ENCODE measurements around the gene MCIDAS.
A peak's percentile ranks its signal among the peaks of the same experiment; 100 is the strongest.

The MCIDAS gene

DNA sequence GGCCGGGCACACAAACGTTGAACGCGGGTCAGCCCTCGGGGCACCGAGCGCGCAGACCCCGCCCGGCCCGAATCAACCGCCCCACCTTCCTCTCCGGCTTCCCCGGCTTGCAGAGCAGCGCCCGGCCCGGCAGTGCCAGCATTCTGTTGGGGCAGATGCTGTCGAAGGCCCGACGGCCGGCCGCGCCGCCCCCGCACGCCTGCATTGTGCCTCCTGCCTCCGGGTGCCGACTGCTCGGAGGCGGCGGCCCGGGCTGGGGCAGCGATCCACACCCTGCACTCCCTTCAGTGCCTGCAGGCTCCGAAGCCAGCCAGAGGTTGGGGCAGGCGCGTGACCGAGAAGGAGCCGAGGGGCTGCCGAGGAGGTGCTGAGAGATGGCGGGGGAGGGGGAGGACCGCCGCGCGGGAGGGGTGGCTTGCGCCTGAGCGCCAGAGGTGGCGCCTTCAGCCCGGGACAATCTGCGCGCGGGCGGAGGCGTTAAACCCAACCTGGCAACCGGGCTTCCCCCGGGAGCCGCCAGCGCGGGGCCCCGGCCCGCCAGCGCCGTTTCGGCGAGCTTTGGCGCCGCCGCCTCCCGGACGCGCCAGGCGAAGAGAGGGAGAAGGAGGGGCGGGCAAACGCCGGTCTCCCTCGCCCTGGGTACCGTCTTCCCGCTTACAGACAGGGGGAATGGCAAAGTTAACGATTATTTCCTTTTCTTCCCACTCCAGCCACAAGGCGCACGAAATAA, at the start of gene MCIDAS:
TSS of gene MCIDAS (minus strand) at position 382 of the 730 bp plus-strand sequence. CDS start at position 205, 177 bp downstream.
- Histone ChIP-seq H4K20me1 (ENCODE audit: insufficient read depth, low read length) (0 out of 2 replicates have a peak, but pooled peaks cover 2% of the 10 kb centered on the region), H3K27me3 (ENCODE audit: insufficient read depth, low read length, poor library complexity) (peaks cover 44% of the 10 kb centered on the region), H3K4me1 (ENCODE audit: insufficient read depth, low read length) (peaks cover 6% of the 10 kb centered on the region; the same call in 1 of the 2 replicates), H3K9ac (ENCODE audit: low read depth, low read length) (no peak within 1 kb of the TSS), H3K4me2 (ENCODE audit: insufficient read depth, low read length) (peak within 1 kb of the TSS; percentile 43), H3K27ac (ENCODE audit: low read length) (no peak within 1 kb of the TSS), H2AFZ (ENCODE audit: low read depth, low read length) (no peak within 1 kb of the TSS), H3K9me3 (ENCODE audit: insufficient read depth, low read length, severe bottlenecking) (no peaks in the 10 kb centered on the region), H3K79me2 (ENCODE audit: insufficient read depth, low read length) (no peaks in the 10 kb centered on the region), H3K4me3 (ENCODE audit: low read depth in 1 of 2, low read length in 2 of 2) (no peak within 1 kb of the TSS), H3K36me3 (ENCODE audit: insufficient read depth, low read length) (no peaks in the 10 kb centered on the region)
- DNase-seq (peak; percentile 32), ATAC-seq (ENCODE audit: insufficient read depth, low read depth) (peak; percentile 64)
- TF ChIP-seq, protein P1, sequence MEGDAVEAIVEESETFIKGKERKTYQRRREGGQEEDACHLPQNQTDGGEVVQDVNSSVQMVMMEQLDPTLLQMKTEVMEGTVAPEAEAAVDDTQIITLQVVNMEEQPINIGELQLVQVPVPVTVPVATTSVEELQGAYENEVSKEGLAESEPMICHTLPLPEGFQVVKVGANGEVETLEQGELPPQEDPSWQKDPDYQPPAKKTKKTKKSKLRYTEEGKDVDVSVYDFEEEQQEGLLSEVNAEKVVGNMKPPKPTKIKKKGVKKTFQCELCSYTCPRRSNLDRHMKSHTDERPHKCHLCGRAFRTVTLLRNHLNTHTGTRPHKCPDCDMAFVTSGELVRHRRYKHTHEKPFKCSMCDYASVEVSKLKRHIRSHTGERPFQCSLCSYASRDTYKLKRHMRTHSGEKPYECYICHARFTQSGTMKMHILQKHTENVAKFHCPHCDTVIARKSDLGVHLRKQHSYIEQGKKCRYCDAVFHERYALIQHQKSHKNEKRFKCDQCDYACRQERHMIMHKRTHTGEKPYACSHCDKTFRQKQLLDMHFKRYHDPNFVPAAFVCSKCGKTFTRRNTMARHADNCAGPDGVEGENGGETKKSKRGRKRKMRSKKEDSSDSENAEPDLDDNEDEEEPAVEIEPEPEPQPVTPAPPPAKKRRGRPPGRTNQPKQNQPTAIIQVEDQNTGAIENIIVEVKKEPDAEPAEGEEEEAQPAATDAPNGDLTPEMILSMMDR (IDR thresholded peaks at IDR 0.05; ENCODE audit: borderline replicate concordance, extremely low read depth, low read length, poor library complexity, severe bottlenecking): no peak
- no peak for TF ChIP-seq EZH2 (IDR thresholded peaks at IDR 0.05; ENCODE audit: borderline replicate concordance, low read depth, low read length, severe bottlenecking)

- Histone ChIP-seq H2AFZ (ENCODE audit: low read depth, low read length) (no peak overlapping the region), H3K36me3 (ENCODE audit: insufficient read depth, low read length) (peaks cover 83% of the 10 kb centered on the region), H3K4me2 (ENCODE audit: insufficient read depth, low read length) (no peak overlapping the region), H3K4me3 (ENCODE audit: low read depth in 1 of 2, low read length in 2 of 2) (no peak overlapping the region), H3K27me3 (ENCODE audit: insufficient read depth, low read length, poor library complexity) (no peaks in the 10 kb centered on the region), H3K79me2 (ENCODE audit: insufficient read depth, low read length) (no peaks in the 10 kb centered on the region), H4K20me1 (ENCODE audit: insufficient read depth, low read length) (no peaks in the 10 kb centered on the region), H3K4me1 (ENCODE audit: insufficient read depth, low read length) (no peaks in the 10 kb centered on the region), H3K9ac (ENCODE audit: low read depth, low read length) (no peak overlapping the region), H3K9me3 (ENCODE audit: insufficient read depth, low read length, severe bottlenecking) (no peaks in the 10 kb centered on the region), H3K27ac (ENCODE audit: low read length) (no peak overlapping the region)
- TF ChIP-seq, protein P1 (IDR thresholded peaks at IDR 0.05; ENCODE audit: borderline replicate concordance, extremely low read depth, low read length, poor library complexity, severe bottlenecking): no peak
- TF ChIP-seq EZH2 (IDR thresholded peaks at IDR 0.05; ENCODE audit: borderline replicate concordance, low read depth, low read length, severe bottlenecking): no peak
- ATAC-seq (ENCODE audit: insufficient read depth, low read depth): no peak
- DNase-seq: no peak
Measured at GRCh38 chr5:55276771-55277170, 49.7 kb upstream of the MCIDAS start.

DNA sequence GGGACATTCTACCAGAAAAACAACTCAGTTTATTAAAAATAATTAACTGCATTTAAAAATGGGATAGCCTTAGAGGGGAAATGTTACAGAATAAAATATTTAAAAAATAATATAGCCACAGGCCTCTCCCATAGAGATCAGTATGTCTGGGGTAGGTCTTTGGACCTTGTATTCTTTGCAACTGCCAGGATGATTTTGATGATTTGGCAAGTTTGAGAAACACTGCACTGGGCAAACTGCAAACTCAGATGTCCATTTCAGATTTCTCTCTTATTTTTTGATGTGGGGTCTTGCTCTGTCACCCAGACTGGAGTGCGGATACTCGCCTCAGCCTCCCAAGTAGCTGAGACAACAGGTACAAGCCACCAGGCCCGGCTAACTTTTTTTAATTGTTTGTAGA, 31.2 kb upstream of the MCIDAS start:
- H3K79me2 ChIP-seq (ENCODE audit: insufficient read depth, low read length): no peaks in the 10 kb centered on the region

More for the DNA sequence above, 31.2 kb upstream of the MCIDAS start:
- H3K4me3 ChIP-seq (ENCODE audit: low read depth in 1 of 2, low read length in 2 of 2): no peak overlapping the region
- H3K27me3 ChIP-seq (ENCODE audit: insufficient read depth, low read length, poor library complexity): no peaks in the 10 kb centered on the region
- H3K36me3 ChIP-seq (ENCODE audit: insufficient read depth, low read length): peaks cover 68% of the 10 kb centered on the region
- no peak overlapping the region for H3K27ac ChIP-seq (ENCODE audit: low read length)
- no peaks in the 10 kb centered on the region for H3K4me1 ChIP-seq (ENCODE audit: insufficient read depth, low read length)
- H2AFZ ChIP-seq (ENCODE audit: low read depth, low read length): no peak overlapping the region
- H3K4me2 ChIP-seq (ENCODE audit: insufficient read depth, low read length): no peak overlapping the region
- no peaks in the 10 kb centered on the region for H3K9me3 ChIP-seq (ENCODE audit: insufficient read depth, low read length, severe bottlenecking)
- no peaks in the 10 kb centered on the region for H4K20me1 ChIP-seq (ENCODE audit: insufficient read depth, low read length)
- ATAC-seq (ENCODE audit: insufficient read depth, low read depth) (no peak), DNase-seq (no peak)
- TF ChIP-seq, protein P1 (IDR thresholded peaks at IDR 0.05; ENCODE audit: borderline replicate concordance, extremely low read depth, low read length, poor library complexity, severe bottlenecking): no peak
- TF ChIP-seq EZH2 (IDR thresholded peaks at IDR 0.05; ENCODE audit: borderline replicate concordance, low read depth, low read length, severe bottlenecking): no peak
- no peak overlapping the region for H3K9ac ChIP-seq (ENCODE audit: low read depth, low read length)

Data from DND-41 (cell line).